ENCODE measurements around the gene SLC49A4.

SLC49A4 gene

GRCh38 chr3:122773944-122774509 is 20.8 kb upstream of the SLC49A4 start:
- CTCF ChIA-PET: interaction anchor here (0.5 to 1.1 kb wide), 3 partner anchors 18 to 406 kb away, joined by 3 read pairs; no protein-coding TSS in a partner anchor
- H3K4me1 ChIP-seq (ENCODE audit: control insufficient read depth, insufficient read depth, low read length): no peaks in the 10 kb centered on the region
- no peak overlapping the region for H3K4me3 ChIP-seq (ENCODE audit: low read depth, low read length)
- POLR2A ChIA-PET: no interaction called here
- H3K27ac ChIP-seq (ENCODE audit: extremely low read depth, low read depth, low read length): no peak overlapping the region
- H3K36me3 ChIP-seq (ENCODE audit: control insufficient read depth in 2 of 2, insufficient read depth in 1 of 2, low read length in 2 of 2): peaks cover 0 to 5% of the 10 kb centered on the region in 2 experiments; a peak in 1 of 3 replicates
- TF ChIP-seq MZF1 (tag by site-specific recombination; IDR thresholded peaks at IDR 0.05; ENCODE audit: borderline replicate concordance) (no peak), PRDM1 (tag by site-specific recombination; IDR thresholded peaks at IDR 0.05) (no peak), KLF9 (tag by site-specific recombination; IDR thresholded peaks at IDR 0.05; ENCODE audit: low read depth) (no peak), ZNF654 (tag by site-specific recombination; IDR thresholded peaks at IDR 0.05; ENCODE audit: low read depth) (no peak), ZBTB8A (tag by site-specific recombination; IDR thresholded peaks at IDR 0.05) (no peak), ZBTB1 (tag by site-specific recombination; IDR thresholded peaks at IDR 0.05) (no peak), ZNF404 (tag by site-specific recombination; IDR thresholded peaks at IDR 0.05) (no peak), ZNF561 (tag by site-specific recombination; IDR thresholded peaks at IDR 0.05; ENCODE audit: borderline replicate concordance) (no peak), EGR2 (tag by site-specific recombination; IDR thresholded peaks at IDR 0.05; ENCODE audit: low read depth) (no peak), ZNF19 (tag by site-specific recombination; IDR thresholded peaks at IDR 0.05; ENCODE audit: low read depth) (no peak), ZFP41 (tag by site-specific recombination; IDR thresholded peaks at IDR 0.05; ENCODE audit: borderline replicate concordance) (no peak), ZNF626 (tag by site-specific recombination; IDR thresholded peaks at IDR 0.05) (no peak), ZNF518A (tag by site-specific recombination; conservative IDR thresholded peaks at IDR 0.05; ENCODE audit: low read depth) (no peak), ZNF791 (tag by site-specific recombination; IDR thresholded peaks at IDR 0.05) (no peak), CTCF (tag by site-specific recombination; IDR thresholded peaks at IDR 0.05) (no peak), ZNF202 (tag by site-specific recombination; IDR thresholded peaks at IDR 0.05; ENCODE audit: borderline replicate concordance) (no peak), ZNF37A (tag by site-specific recombination; IDR thresholded peaks at IDR 0.05) (no peak)
- H3K9me3 ChIP-seq (ENCODE audit: control insufficient read depth, insufficient read depth, low read depth, low read length): no peaks in the 10 kb centered on the region

- Histone ChIP-seq H3K4me3 (ENCODE audit: low read depth, low read length) (no peak overlapping the region), H3K36me3 (ENCODE audit: control insufficient read depth in 2 of 2, insufficient read depth in 1 of 2, low read length in 2 of 2) (peaks cover 0 to 5% of the 10 kb centered on the region in 2 experiments; a peak in 1 of 3 replicates), H3K9me3 (ENCODE audit: control insufficient read depth, insufficient read depth, low read depth, low read length) (no peaks in the 10 kb centered on the region), H3K4me1 (ENCODE audit: control insufficient read depth, insufficient read depth, low read length) (no peaks in the 10 kb centered on the region), H3K27ac (ENCODE audit: extremely low read depth, low read depth, low read length) (no peak overlapping the region)
- POLR2A ChIA-PET: no interaction called here
- CTCF ChIA-PET: interaction anchor here (1.1 kb wide), 1 partner anchor 19 kb away, joined by 3 read pairs; no protein-coding TSS in a partner anchor
- TF ChIP-seq PRDM10 (tag by site-specific recombination; IDR thresholded peaks at IDR 0.05): no peak
- TF ChIP-seq ZNF18 (tag by site-specific recombination; IDR thresholded peaks at IDR 0.05): no peak
- no peak for TF ChIP-seq ZNF777 (tag by site-specific recombination; IDR thresholded peaks at IDR 0.05; ENCODE audit: borderline replicate concordance)
- no peak for TF ChIP-seq ZNF692 (tag by site-specific recombination; IDR thresholded peaks at IDR 0.05)
- no peak for TF ChIP-seq ZNF571 (tag by site-specific recombination; IDR thresholded peaks at IDR 0.05)
These were observed 20.3 kb upstream of the SLC49A4 start for GRCh38 chr3:122774564-122774963.
